OCI-LY3 (cell line): ENCODE measurements around the gene AGR3.

ENCODE experiments used
- H2AFZ ChIP-seq: fragments of 200-600, 300-600 bp; shearing (Covaris generic); 2 replicates; pipeline ENCODE4 v1.6.0; 2014; ENCODE audit warnings: antibody characterized with exemption, low read depth, low read length
- H3K27ac ChIP-seq: fragments of 200-600, 300-600 bp; sonication (generic); 2 replicates; pipeline ENCODE4 v1.5.1; 2014; ENCODE audit warnings: mild to moderate bottlenecking, low read length, moderate library complexity, mixed read lengths
- H3K27me3 ChIP-seq: fragments of 200-600, 300-600 bp; sonication (generic); 2 replicates; pipeline ENCODE4 v1.6.1; 2014; ENCODE audit warnings: low read depth, low read length, mixed read lengths
- H3K36me3 ChIP-seq: fragments of 200-600, 300-600 bp; sonication (generic); replicated peaks from 2 replicates; pipeline ENCODE3; 2014; ENCODE audit warnings: low read depth, low read length, mixed read lengths
- H3K4me1 ChIP-seq: fragments of 300-600, 200-600 bp; sonication (generic); 2 replicates; pipeline ENCODE4 v1.6.1; 2014; ENCODE audit warnings: low read length, mixed read lengths
- H3K4me2 ChIP-seq: fragments of 200-600, 300-600 bp; sonication (generic); 2 replicates; pipeline ENCODE4 v1.6.1; 2014; ENCODE audit warnings: low read length, mixed read lengths
- H3K4me3 ChIP-seq: fragments of 300-600, 200-600 bp; sonication (generic); 2 replicates; pipeline ENCODE4 v1.5.1; 2014; ENCODE audit warnings: antibody characterized with exemption, mild to moderate bottlenecking, low read length, moderate library complexity
- H3K79me2 ChIP-seq: fragments of 300-600, 200-600 bp; shearing (Covaris generic); 2 replicates; pipeline ENCODE4 v1.6.1; 2014; ENCODE audit warnings: mild to moderate bottlenecking, low read length, mixed read lengths
- H3K9ac ChIP-seq: fragments of 300-600, 200-600 bp; shearing (Covaris generic); 2 replicates; pipeline ENCODE4 v1.6.0; 2014; ENCODE audit warnings: mild to moderate bottlenecking, low read length, moderate library complexity
- H3K9me3 ChIP-seq: fragments of 200-600, 300-600 bp; shearing (Covaris generic); 2 replicates; pipeline ENCODE4 v1.6.1; 2014; ENCODE audit warnings: low read length, mixed read lengths; ENCODE audit not compliant: insufficient read depth
- H4K20me1 ChIP-seq: fragments of 200-600, 300-600 bp; sonication (generic); 2 replicates; pipeline ENCODE4 v1.6.1; 2016; ENCODE audit warnings: low read length, mixed read lengths; ENCODE audit not compliant: insufficient read depth
- CTCF ChIP-seq: fragments of 200-600, 300-600 bp; sonication (generic); IDR thresholded peaks from 2 replicates; pipeline ENCODE4 v1.5.1; 2014; ENCODE audit warnings: antibody characterized with exemption, low read length, low read depth
- EZH2phosphoT487 ChIP-seq: fragments of 200-600 bp; shearing (Covaris generic); IDR thresholded peaks from 2 replicates; pipeline ENCODE4 v1.6.1; 2018; ENCODE audit warnings: antibody characterized with exemption, mixed run types, low read depth

Gene AGR3

GRCh38 chr7:16912540-16912939 is 30.8 kb upstream of the AGR3 start:
- Histone ChIP-seq H2AFZ (no peak overlapping the region), H3K4me2 (no peak overlapping the region), H3K27ac (no peak overlapping the region), H3K36me3 (no peaks in the 10 kb centered on the region), H3K9me3 (no peaks in the 10 kb centered on the region), H3K27me3 (no peaks in the 10 kb centered on the region), H3K4me1 (peaks cover 11% of the 10 kb centered on the region), H3K9ac (no peak overlapping the region), H3K4me3 (no peak overlapping the region), H4K20me1 (no peaks in the 10 kb centered on the region), H3K79me2 (no peaks in the 10 kb centered on the region)
- TF ChIP-seq CTCF: no peak

- no peak overlapping the region for H3K9ac ChIP-seq
- no peaks in the 10 kb centered on the region for H3K27me3 ChIP-seq
- no peak overlapping the region for H3K4me2 ChIP-seq
- no peaks in the 10 kb centered on the region for H4K20me1 ChIP-seq
- H3K36me3 ChIP-seq: no peaks in the 10 kb centered on the region
- no peaks in the 10 kb centered on the region for H3K9me3 ChIP-seq
- no peaks in the 10 kb centered on the region for H3K4me1 ChIP-seq
- TF ChIP-seq EZH2phosphoT487 (no peak), CTCF (no peak)
- H3K4me3 ChIP-seq: no peak overlapping the region
- H2AFZ ChIP-seq: no peak overlapping the region
- H3K27ac ChIP-seq: no peak overlapping the region
- H3K79me2 ChIP-seq: no peaks in the 10 kb centered on the region
Observed at GRCh38 chr7:16908561-16908960, 26.8 kb upstream of the AGR3 start.

- H3K4me2 ChIP-seq: no peak overlapping the region
- TF ChIP-seq CTCF: no peak
- no peak for TF ChIP-seq EZH2phosphoT487
- no peak overlapping the region for H3K27ac ChIP-seq
Observed at GRCh38 chr7:16905300-16906044, 23.7 kb upstream of the AGR3 start.

GRCh38 chr7:16904076-16904475 is 22.3 kb upstream of the AGR3 start:
- H3K27me3 ChIP-seq: no peaks in the 10 kb centered on the region
- H3K79me2 ChIP-seq: no peaks in the 10 kb centered on the region
- peaks cover 4% of the 10 kb centered on the region; the same call in 1 of the 2 replicates for H3K4me1 ChIP-seq
- H3K4me2 ChIP-seq: no peak overlapping the region
- H3K9ac ChIP-seq: no peak overlapping the region
- no peak overlapping the region for H2AFZ ChIP-seq
- no peak overlapping the region for H3K4me3 ChIP-seq
- H3K9me3 ChIP-seq: no peaks in the 10 kb centered on the region
- TF ChIP-seq EZH2phosphoT487: no peak
- TF ChIP-seq CTCF: no peak
- H3K36me3 ChIP-seq: no peaks in the 10 kb centered on the region
- H4K20me1 ChIP-seq: no peaks in the 10 kb centered on the region
- no peak overlapping the region for H3K27ac ChIP-seq

More at GRCh38 chr7:16905300-16906044, 23.7 kb upstream of the AGR3 start:
- no peaks in the 10 kb centered on the region for H3K9me3 ChIP-seq
- no peak overlapping the region for H2AFZ ChIP-seq
- H3K27me3 ChIP-seq: no peaks in the 10 kb centered on the region
- H3K9ac ChIP-seq: no peak overlapping the region
- no peak overlapping the region for H3K4me3 ChIP-seq
- no peaks in the 10 kb centered on the region for H3K79me2 ChIP-seq
- 0 out of 2 replicates have a peak, but pooled peaks cover under 1% of the 10 kb centered on the region for H3K4me1 ChIP-seq
- no peaks in the 10 kb centered on the region for H4K20me1 ChIP-seq
- no peaks in the 10 kb centered on the region for H3K36me3 ChIP-seq
